ENCODE measurements around the gene LATS2.

LATS2 gene

DNA sequence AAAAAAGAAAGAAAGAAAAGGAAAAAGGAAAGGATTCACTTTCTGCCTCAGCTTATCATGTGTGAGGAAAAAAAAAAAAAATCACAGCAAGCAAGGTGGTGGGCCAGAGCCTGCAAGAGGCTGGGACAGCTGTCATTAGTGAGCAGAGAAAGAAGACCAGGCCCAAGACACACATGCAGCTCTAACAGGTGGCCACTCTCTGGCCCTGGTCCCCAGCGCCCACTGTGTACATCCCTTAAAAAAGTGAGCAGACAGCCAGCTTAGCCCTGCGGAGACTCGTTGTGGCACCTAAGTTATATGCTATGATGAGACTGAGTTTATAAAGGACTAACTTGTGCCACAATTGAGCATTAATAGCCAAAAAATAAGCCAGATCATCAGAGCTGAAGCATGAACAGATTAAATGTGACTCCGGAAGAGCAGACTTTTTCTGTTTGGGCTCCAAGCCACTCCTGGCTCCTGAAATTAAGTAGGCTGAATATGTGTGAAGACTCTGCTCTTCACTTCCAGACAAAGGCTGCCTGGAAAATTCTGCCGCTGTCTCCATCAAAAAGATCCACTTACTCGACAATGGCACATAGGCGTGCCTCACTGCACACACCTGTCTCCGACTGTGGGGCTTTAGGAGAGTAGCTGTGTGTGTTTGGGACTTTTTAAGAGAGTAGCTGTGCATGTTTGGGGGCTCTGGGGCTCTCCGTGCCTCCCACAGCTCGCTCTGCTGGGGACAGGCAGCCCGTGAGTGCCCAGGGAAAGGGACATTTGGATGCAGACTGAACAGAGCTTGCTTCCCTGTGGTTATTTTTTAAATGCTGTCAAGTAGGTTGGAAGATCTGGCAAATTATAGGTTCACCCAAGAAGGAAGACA lies 55.0 kb downstream of the LATS2 start:
- Histone ChIP-seq H2AFZ (ENCODE audit: low read depth) (no peak overlapping the region), H3K79me2 (ENCODE audit: insufficient read depth, low read depth) (no peaks in the 10 kb centered on the region), H3K36me3 (ENCODE audit: insufficient read depth) (no peaks in the 10 kb centered on the region), H3K4me1 (ENCODE audit: low read depth, poor library complexity, severe bottlenecking) (no peaks in the 10 kb centered on the region), H4K20me1 (ENCODE audit: insufficient read depth) (no peaks in the 10 kb centered on the region), H3K4me2 (no peak overlapping the region), H3K4me3 (IDR thresholded peaks at IDR 0.05; ENCODE audit: insufficient read depth, low read depth, low read length) (no peak overlapping the region), H3K27ac (no peak overlapping the region), H3K27me3 (ENCODE audit: insufficient read depth, low read depth) (no peaks in the 10 kb centered on the region), H3K9ac (no peak overlapping the region)
- TF ChIP-seq, protein P1, sequence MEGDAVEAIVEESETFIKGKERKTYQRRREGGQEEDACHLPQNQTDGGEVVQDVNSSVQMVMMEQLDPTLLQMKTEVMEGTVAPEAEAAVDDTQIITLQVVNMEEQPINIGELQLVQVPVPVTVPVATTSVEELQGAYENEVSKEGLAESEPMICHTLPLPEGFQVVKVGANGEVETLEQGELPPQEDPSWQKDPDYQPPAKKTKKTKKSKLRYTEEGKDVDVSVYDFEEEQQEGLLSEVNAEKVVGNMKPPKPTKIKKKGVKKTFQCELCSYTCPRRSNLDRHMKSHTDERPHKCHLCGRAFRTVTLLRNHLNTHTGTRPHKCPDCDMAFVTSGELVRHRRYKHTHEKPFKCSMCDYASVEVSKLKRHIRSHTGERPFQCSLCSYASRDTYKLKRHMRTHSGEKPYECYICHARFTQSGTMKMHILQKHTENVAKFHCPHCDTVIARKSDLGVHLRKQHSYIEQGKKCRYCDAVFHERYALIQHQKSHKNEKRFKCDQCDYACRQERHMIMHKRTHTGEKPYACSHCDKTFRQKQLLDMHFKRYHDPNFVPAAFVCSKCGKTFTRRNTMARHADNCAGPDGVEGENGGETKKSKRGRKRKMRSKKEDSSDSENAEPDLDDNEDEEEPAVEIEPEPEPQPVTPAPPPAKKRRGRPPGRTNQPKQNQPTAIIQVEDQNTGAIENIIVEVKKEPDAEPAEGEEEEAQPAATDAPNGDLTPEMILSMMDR (conservative IDR thresholded peaks at IDR 0.05; ENCODE audit: low read depth, low read length), result no peak

DNA sequence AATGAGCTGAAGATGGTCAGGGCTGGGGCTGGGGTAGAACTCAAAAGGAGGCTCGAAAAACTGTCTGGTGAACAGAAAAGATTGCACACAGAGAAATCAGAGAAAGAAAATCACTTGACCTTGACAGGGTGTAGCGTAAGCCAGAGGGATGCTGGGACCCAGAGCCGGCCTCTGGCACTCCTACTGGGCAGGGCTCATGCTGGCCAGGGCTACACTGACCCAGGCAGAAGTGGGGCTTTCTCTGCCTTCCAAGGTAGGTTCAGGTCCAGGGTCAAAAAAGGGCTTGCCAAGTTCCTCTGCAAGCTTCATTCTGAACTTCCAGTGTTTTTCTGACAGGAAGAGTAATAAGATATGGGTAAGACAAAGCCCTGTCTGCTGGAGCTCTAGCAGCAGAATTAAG lies 56.2 kb downstream of the LATS2 start:
- no peak overlapping the region for H2AFZ ChIP-seq (ENCODE audit: low read depth)
- no peaks in the 10 kb centered on the region for H3K4me1 ChIP-seq (ENCODE audit: low read depth, poor library complexity, severe bottlenecking)
- H3K27ac ChIP-seq, result no peak overlapping the region
- H3K79me2 ChIP-seq (ENCODE audit: insufficient read depth, low read depth), result no peaks in the 10 kb centered on the region
- H3K4me3 ChIP-seq (IDR thresholded peaks at IDR 0.05; ENCODE audit: insufficient read depth, low read depth, low read length), result no peak overlapping the region
- no peaks in the 10 kb centered on the region for H3K27me3 ChIP-seq (ENCODE audit: insufficient read depth, low read depth)
- no peak overlapping the region for H3K9ac ChIP-seq
- H4K20me1 ChIP-seq (ENCODE audit: insufficient read depth), result no peaks in the 10 kb centered on the region
- H3K4me2 ChIP-seq, result no peak overlapping the region
- H3K36me3 ChIP-seq (ENCODE audit: insufficient read depth), result no peaks in the 10 kb centered on the region
- TF ChIP-seq, protein P1 (conservative IDR thresholded peaks at IDR 0.05; ENCODE audit: low read depth, low read length), result no peak

DNA sequence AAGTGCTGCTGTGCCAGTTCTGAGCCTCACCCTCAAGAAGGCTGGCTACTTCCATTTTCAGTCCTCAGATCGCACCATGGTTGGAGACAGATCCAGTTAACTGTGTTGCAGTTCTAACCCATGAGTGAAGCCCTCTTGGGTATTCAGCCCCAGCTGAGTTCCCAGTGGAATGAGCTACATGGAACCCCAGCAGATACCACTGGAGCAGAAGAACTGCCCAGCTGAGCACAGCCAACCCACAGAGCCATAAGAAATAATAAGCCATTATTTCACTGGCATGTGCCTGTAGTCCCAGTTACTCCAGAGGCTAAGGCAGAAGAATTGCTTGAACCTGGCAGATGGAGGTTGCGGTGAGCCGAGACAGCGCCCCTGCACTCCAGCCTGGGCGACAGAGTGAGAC lies 59.9 kb downstream of the LATS2 start:
- Histone ChIP-seq H3K4me2 (no peak overlapping the region), H3K36me3 (ENCODE audit: insufficient read depth) (no peaks in the 10 kb centered on the region), H3K9ac (no peak overlapping the region), H3K27ac (no peak overlapping the region), H2AFZ (ENCODE audit: low read depth) (no peak overlapping the region), H3K27me3 (ENCODE audit: insufficient read depth, low read depth) (no peaks in the 10 kb centered on the region), H3K4me1 (ENCODE audit: low read depth, poor library complexity, severe bottlenecking) (no peaks in the 10 kb centered on the region), H4K20me1 (ENCODE audit: insufficient read depth) (no peaks in the 10 kb centered on the region), H3K79me2 (ENCODE audit: insufficient read depth, low read depth) (no peaks in the 10 kb centered on the region), H3K4me3 (IDR thresholded peaks at IDR 0.05; ENCODE audit: insufficient read depth, low read depth, low read length) (no peak overlapping the region)
- TF ChIP-seq, protein P1 (conservative IDR thresholded peaks at IDR 0.05; ENCODE audit: low read depth, low read length), result no peak

DNA sequence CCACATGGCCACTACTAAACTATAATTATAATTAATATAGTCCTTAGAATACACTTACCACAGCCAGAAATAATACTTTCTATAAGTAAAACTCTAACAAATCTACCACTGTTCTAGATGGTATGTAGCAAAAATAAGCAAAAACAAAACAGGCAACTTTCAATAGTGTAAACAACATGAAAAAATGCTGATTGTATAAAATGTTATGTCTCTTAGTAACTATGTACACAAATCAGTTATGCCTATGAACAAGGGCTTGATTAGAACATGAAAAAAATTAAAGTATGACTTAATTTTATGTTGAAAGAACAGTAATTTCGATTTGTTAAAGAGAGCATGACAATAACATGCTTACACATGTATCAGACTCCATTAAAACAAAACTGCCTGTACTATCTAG lies 60.7 kb downstream of the LATS2 start:
- H3K9ac ChIP-seq, result no peak overlapping the region
- H3K36me3 ChIP-seq (ENCODE audit: insufficient read depth), result no peaks in the 10 kb centered on the region
- H3K79me2 ChIP-seq (ENCODE audit: insufficient read depth, low read depth), result no peaks in the 10 kb centered on the region
- no peaks in the 10 kb centered on the region for H3K4me1 ChIP-seq (ENCODE audit: low read depth, poor library complexity, severe bottlenecking)
- no peak overlapping the region for H2AFZ ChIP-seq (ENCODE audit: low read depth)
- no peak overlapping the region for H3K27ac ChIP-seq
- H4K20me1 ChIP-seq (ENCODE audit: insufficient read depth), result no peaks in the 10 kb centered on the region
- TF ChIP-seq, protein P1 (conservative IDR thresholded peaks at IDR 0.05; ENCODE audit: low read depth, low read length), result no peak
- H3K4me3 ChIP-seq (IDR thresholded peaks at IDR 0.05; ENCODE audit: insufficient read depth, low read depth, low read length), result no peak overlapping the region
- H3K27me3 ChIP-seq (ENCODE audit: insufficient read depth, low read depth), result no peaks in the 10 kb centered on the region
- no peak overlapping the region for H3K4me2 ChIP-seq

All from KMS-11 (cell line).